A549 (cell line): Measurements from ENCODE around the gene TOMM20. TPM values are rescaled to one million over a fixed set of nuclear protein-coding genes. Genes with fewer than 3 reads are reported as not detected.
A peak's percentile ranks its signal among the peaks of the same experiment; 100 is the strongest.

Source experiments
- ATAC-seq, 2 experiments: fragments of 200-7000 bp in 1 of 2; fragments of >200 bp in 1 of 2; cut with Nextera tagmentation in 1 of 2; cut with Tn5 transposase in 1 of 2; 3 replicates each; pipeline versions ENCODE4 v1.8.0 to v1.9.1; 2018 to 2020; ENCODE audit warnings: mild to moderate bottlenecking in 1 of 2, moderate library complexity in 1 of 2
- CTCF ChIA-PET: fragments of 300-600 bp; sonication (Branson Sonifier 250); formaldehyde crosslinking; extraction: SDS; loops from one replicate; lab custom pipeline; 2021; ENCODE audit warnings: antibody characterized with exemption, inconsistent platforms; lab: Yijun Ruan, JAX
- POLR2A ChIA-PET: fragments of 350-600 bp; formaldehyde crosslinking; extraction: SDS; loops from one replicate; lab custom pipeline; 2021; ENCODE audit warnings: antibody characterized with exemption, inconsistent platforms; lab: Yijun Ruan, JAX
- DNase-seq, 2 experiments: peaks; one replicate each; pipeline versions ENCODE4 v3.0.0 to v3.0.0-alpha.2; 2011 to 2016; ENCODE audit warnings: low read depth in 1 of 2, low spot score in 1 of 2
- FAIRE-seq: peaks from 2 replicates; lab custom pipeline; 2011; peaks lifted over from hg19 to GRCh38; lab: Jason Lieb, UNC
- H3K27ac ChIP-seq, 2 experiments: fragments of >200 bp; sonication (Bioruptor Twin); formaldehyde crosslinking; 3 replicates each; pipeline ENCODE4 v1.5.1; 2016 to 2017
- H3K4me1 ChIP-seq: fragments of >200 bp; sonication (Bioruptor Twin); formaldehyde crosslinking; 3 replicates; pipeline ENCODE4 v1.6.1; 2016
- H3K4me2 ChIP-seq: fragments of >200 bp; sonication (Bioruptor Twin); formaldehyde crosslinking; 3 replicates; pipeline ENCODE4 v1.6.1; 2016
- H3K4me3 ChIP-seq: fragments of >200 bp; sonication (Bioruptor Twin); formaldehyde crosslinking; 3 replicates; pipeline ENCODE4 v1.5.1; 2016
- H3K9me3 ChIP-seq: fragments of >200 bp; sonication (Bioruptor Twin); formaldehyde crosslinking; 3 replicates; pipeline ENCODE4 v1.6.1; 2016
- CBX2 ChIP-seq: fragments of 200-600 bp; sonication (generic); IDR thresholded peaks from 2 replicates; pipeline ENCODE4 v1.6.1; 2016; ENCODE audit warnings: low read depth, mild to moderate bottlenecking, borderline replicate concordance
- CEBPB ChIP-seq, 2 experiments: fragments of >200 bp in 1 of 2; sonication (Bioruptor Twin) in 1 of 2; formaldehyde crosslinking in 1 of 2; IDR thresholded peaks; 2 replicates each; pipeline ENCODE4 v1.6.1; 2012 to 2016
- CHD2 ChIP-seq: fragments of 150-350 bp; IDR thresholded peaks from 2 replicates; pipeline ENCODE4 v1.6.1; 2014; ENCODE audit warnings: low read length; ENCODE audit not compliant: partially characterized antibody
- EP300 ChIP-seq, 2 experiments: fragments of >200 bp; sonication (Bioruptor Twin); formaldehyde crosslinking; IDR thresholded peaks; 2 replicates in 1 of 2; 3 replicates in 1 of 2; pipeline ENCODE4 v1.6.1; 2016 to 2017
- ESRRA ChIP-seq: fragments of 150-350 bp; IDR thresholded peaks from 2 replicates; pipeline ENCODE4 v1.6.1; 2014; ENCODE audit warnings: mild to moderate bottlenecking, low read length, borderline replicate concordance
- FOSB ChIP-seq: fragments of 250-450 bp; sonication (Bioruptor Pico); IDR thresholded peaks from 2 replicates; pipeline ENCODE4 v1.5.0; 2020; ENCODE audit warnings: mild to moderate bottlenecking, moderate library complexity
- FOSL2 ChIP-seq, 2 experiments: fragments of 450-650 bp in 1 of 2; fragments of >200 bp in 1 of 2; sonication (Bioruptor Twin) in 1 of 2; formaldehyde crosslinking; IDR thresholded peaks; 2 replicates each; pipeline versions ENCODE4 v1.5.0 to v1.6.1; 2016 to 2020; ENCODE audit warnings: mild to moderate bottlenecking in 1 of 2, moderate library complexity in 1 of 2
- GATA3 ChIP-seq: IDR thresholded peaks from 2 replicates; pipeline ENCODE4 v1.6.1; 2012; ENCODE audit warnings: borderline replicate concordance
- HOXA7 ChIP-seq: fragments of 250-450 bp; sonication (Bioruptor Pico); IDR thresholded peaks from 2 replicates; pipeline ENCODE4 v1.5.0; 2020; ENCODE audit warnings: mild to moderate bottlenecking, moderate library complexity
- HOXB5 ChIP-seq: fragments of 250-450 bp; sonication (Bioruptor Pico); IDR thresholded peaks from 2 replicates; pipeline ENCODE4 v1.5.0; 2020; ENCODE audit warnings: mild to moderate bottlenecking, moderate library complexity
- KDM1A ChIP-seq: fragments of 200-600 bp; sonication (generic); IDR thresholded peaks from 2 replicates; pipeline ENCODE4 v1.6.1; 2016; ENCODE audit warnings: low read depth, mild to moderate bottlenecking
- MAFK ChIP-seq: fragments of 450-650 bp; IDR thresholded peaks from 2 replicates; pipeline ENCODE4 v1.6.1; 2014; ENCODE audit not compliant: partially characterized antibody
- MAX ChIP-seq: IDR thresholded peaks from 2 replicates; pipeline ENCODE4 v1.6.1; 2012
- MAZ ChIP-seq: fragments of 150-350 bp; IDR thresholded peaks from 2 replicates; pipeline ENCODE4 v1.6.1; 2014; ENCODE audit warnings: antibody characterized with exemption, low read depth, low read length, borderline replicate concordance
- NR3C1 ChIP-seq: fragments of >200 bp; sonication (Bioruptor Twin); formaldehyde crosslinking; IDR thresholded peaks from 3 replicates; pipeline ENCODE4 v1.6.1; 2017
- POLR2AphosphoS2 ChIP-seq: conservative IDR thresholded peaks from 2 replicates; pipeline ENCODE4 v1.6.1; 2012; ENCODE audit warnings: low read length, improper control_type of control experiment, inconsistent platforms
- RCOR1 ChIP-seq: fragments of 150-350 bp; IDR thresholded peaks from 2 replicates; pipeline ENCODE4 v1.6.1; 2014; ENCODE audit warnings: antibody characterized with exemption, low read length, low read depth
- RNF2 ChIP-seq: fragments of 200-600 bp; sonication (generic); IDR thresholded peaks from 2 replicates; pipeline ENCODE4 v1.6.1; 2016; ENCODE audit warnings: low read depth, mild to moderate bottlenecking, antibody characterized with exemption, moderate library complexity, borderline replicate concordance
- TFCP2L1 ChIP-seq: fragments of 250-450 bp; sonication (Bioruptor Pico); IDR thresholded peaks from 2 replicates; pipeline ENCODE4 v1.5.0; 2021; ENCODE audit warnings: mild to moderate bottlenecking
- ZC3H11A ChIP-seq: fragments of 450-650 bp; IDR thresholded peaks from 2 replicates; pipeline ENCODE4 v1.6.1; 2014; ENCODE audit warnings: antibody characterized with exemption, mild to moderate bottlenecking
- ZSCAN20 ChIP-seq: fragments of 250-450 bp; sonication (Bioruptor Pico); IDR thresholded peaks from 2 replicates; pipeline ENCODE4 v1.8.0; 2022; ENCODE audit warnings: mild to moderate bottlenecking, moderate library complexity
- WGBS: methylation state at CpG from one replicate; pipeline ENCODE4 v1.1.6; 2017; ENCODE audit errors: missing lambda C conversion rate; 5-methylcytosine and 5-hydroxymethylcytosine counted together
- polyA plus RNA-seq, 4 experiments: library from polyadenylated mRNA; depleted of rRNA in 3 of 4; stranded (reverse); fragments of >200 nt; fragmentation: RNase III in 1 of 4; extraction: RNeasy Plus Mini Kit Qiagen cat#74134 plus additional on column Dnase treatment in 1 of 4; gene quantifications; 2 replicates in 3 of 4; 3 replicates in 1 of 4; pipeline ENCODE4 v1.2.3, GENCODE V29; 2011 to 2017
- TF ChIP-seq, protein P1 (sequence below): fragments of 250-450 bp; sonication (Bioruptor Pico); IDR thresholded peaks from 2 replicates; pipeline ENCODE4 v1.5.0; 2020; ENCODE audit warnings: low read depth, mild to moderate bottlenecking, moderate library complexity

The TOMM20 gene
- polyA plus RNA-seq, 2 of the 4 experiments (the other 2 are of a cell fraction), result 112 to 122 TPM

- DNase-seq, result no peak
- H3K9me3 ChIP-seq, result no peaks in the 10 kb centered on the region
- TF ChIP-seq MAFK (no peak), ESRRA (no peak), POLR2AphosphoS2 (no peak), HOXA7 (CRISPR knock-in tag) (no peak), NR3C1 (no peak), MAX (no peak), ZSCAN20 (no peak), MAZ (no peak), RCOR1 (no peak), HOXB5 (CRISPR knock-in tag) (no peak), GATA3 (no peak), CHD2 (no peak), CEBPB (IDR thresholded peaks at IDR 0.05) (no peak), ZC3H11A (no peak), TFCP2L1 (no peak)
- TF ChIP-seq, protein P1, sequence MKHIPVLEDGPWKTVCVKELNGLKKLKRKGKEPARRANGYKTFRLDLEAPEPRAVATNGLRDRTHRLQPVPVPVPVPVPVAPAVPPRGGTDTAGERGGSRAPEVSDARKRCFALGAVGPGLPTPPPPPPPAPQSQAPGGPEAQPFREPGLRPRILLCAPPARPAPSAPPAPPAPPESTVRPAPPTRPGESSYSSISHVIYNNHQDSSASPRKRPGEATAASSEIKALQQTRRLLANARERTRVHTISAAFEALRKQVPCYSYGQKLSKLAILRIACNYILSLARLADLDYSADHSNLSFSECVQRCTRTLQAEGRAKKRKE (CRISPR knock-in tag), result no peak
- TF ChIP-seq, all 56 proteins: peak for 0
- no peak overlapping the region for H3K27ac ChIP-seq
- ChIA-PET POLR2A (no interaction called here), CTCF (no interaction called here)
- H3K4me3 ChIP-seq, result no peak overlapping the region
- ATAC-seq (no peak), FAIRE-seq (no peak)
- H3K4me1 ChIP-seq, result peaks cover 5% of the 10 kb centered on the region; the same call in 2 of the 3 replicates
- 88% methylated on average over 7 of the region's 7 CpGs for WGBS
- H3K4me2 ChIP-seq, result no peak overlapping the region
Observed at GRCh38 chr1:235130766-235131270, 2.2 kb upstream of the TOMM20 start.

DNA sequence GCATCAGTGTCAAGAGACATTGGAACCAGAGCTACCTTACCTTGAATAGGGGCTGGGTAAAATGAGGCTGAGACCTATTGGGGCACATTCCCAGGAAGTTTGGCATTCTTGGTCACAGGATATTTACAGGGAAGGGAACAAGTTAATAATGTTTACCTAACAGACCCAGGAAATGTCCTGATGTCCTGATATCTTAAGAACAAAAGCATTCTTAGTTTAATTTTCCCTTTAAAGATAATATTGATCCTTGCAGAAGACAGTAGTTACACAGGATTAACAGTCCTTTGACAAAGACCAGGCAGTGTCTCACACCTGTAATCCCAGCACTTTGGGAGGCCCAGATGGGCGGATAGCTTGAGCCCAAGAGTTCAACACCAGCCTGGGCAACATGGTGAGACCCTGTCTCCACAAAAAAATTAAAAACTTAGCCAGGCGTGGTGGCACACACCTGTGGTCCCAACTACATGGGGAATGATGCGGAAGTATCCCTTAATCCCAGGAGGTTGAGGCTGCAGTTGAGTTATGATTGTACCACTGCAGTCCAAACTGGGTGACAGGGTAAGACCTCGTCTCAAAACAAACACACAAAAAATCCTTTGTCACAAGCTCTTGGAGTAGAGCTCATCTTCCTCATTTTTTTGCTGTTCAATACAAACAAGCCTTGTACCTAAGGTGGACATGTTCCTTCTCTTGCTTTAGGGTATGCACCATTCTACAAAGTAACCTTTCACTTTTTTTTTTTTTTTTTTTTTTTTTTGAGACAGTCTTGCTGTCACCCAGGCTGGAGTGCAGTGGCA is 1.3 kb upstream of the TOMM20 start:
- Histone ChIP-seq H3K4me3 (no peak overlapping the region), H3K4me1 (peaks cover 6% of the 10 kb centered on the region; the same call in 2 of the 3 replicates), H3K27ac (peak overlapping the region in 1 of 2 experiments; percentile 98; a peak in 2 of 6 replicates), H3K4me2 (no peak overlapping the region), H3K9me3 (no peaks in the 10 kb centered on the region)
- no peak for FAIRE-seq
- CTCF ChIA-PET, result interaction anchor here (0.6 to 0.7 kb wide), 2 partner anchors 23 to 287 kb away, joined by 3 to 5 read pairs; no protein-coding TSS in a partner anchor
- POLR2A ChIA-PET, result interaction anchor here (0.8 to 1.5 kb wide), 1 partner anchor 31 kb away, joined by 3 to 5 read pairs; the partner anchor contains the start of gene RBM34
- WGBS, result 86% methylated on average over 4 of the region's 4 CpGs
- no peak for ATAC-seq
- TF ChIP-seq KDM1A, result no peak
- TF ChIP-seq EP300 (IDR thresholded peaks at IDR 0.05), result no peak
- no peak for TF ChIP-seq CBX2
- no peak for DNase-seq

DNA sequence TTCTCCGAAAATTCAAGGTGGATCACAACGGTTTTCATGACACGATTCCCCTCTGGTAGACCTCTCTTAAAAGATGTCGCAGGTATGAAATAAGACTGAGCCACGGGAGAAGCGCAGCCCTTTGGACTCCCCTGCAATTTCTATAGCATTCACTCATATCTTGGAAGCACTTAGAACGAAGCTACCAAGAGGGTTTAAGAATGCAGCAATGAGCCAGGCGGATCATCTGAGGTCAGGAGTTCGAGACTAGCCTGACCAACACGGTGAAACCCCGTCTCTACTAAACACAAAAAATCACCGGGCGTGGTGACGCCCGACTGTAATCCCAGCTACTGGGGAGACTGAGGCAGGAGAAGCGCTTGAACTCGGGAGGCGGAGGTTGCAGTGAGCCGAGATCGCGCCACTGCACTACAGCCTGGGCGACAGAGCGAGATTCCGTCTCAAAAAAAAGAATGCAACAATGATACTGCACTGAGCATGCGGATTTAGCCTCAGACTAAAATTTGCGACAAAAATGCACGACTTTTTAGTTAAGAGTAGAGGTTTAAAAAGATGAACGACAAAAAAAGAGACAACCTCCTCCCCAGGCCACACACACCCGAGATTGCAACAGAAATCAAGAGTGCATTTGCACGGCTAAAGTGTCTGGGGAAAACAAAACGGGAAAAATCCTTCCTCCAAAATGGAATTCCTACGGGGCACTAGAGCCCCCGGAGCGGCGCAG is 743 bp downstream of the TOMM20 start:
- Histone ChIP-seq H3K4me1 (peaks cover 14% of the 10 kb centered on the region; the same call in 2 of the 3 replicates), H3K9me3 (no peaks in the 10 kb centered on the region), H3K4me2 (peak overlapping the region; percentile 80), H3K4me3 (peak overlapping the region; percentile 82), H3K27ac (peak overlapping the region; percentile 91 to 98)
- ChIA-PET POLR2A (interaction anchor here (0.5 to 1.5 kb wide), 4 partner anchors 18 to 1010 kb away, joined by 3 to 5 read pairs (median 4); partner anchors contain the start of gene RBM34), CTCF (interaction anchor here (0.6 to 1.2 kb wide), 6 partner anchors 8 to 646 kb away, joined by 3 read pairs; no protein-coding TSS in a partner anchor)
- TF ChIP-seq ZC3H11A, result no peak
- no peak for TF ChIP-seq ZSCAN20
- no peak for TF ChIP-seq FOSB (CRISPR knock-in tag)
- no peak for TF ChIP-seq MAZ
- no peak for TF ChIP-seq FOSL2 (IDR thresholded peaks at IDR 0.05)
- no peak for TF ChIP-seq FOSL2 (CRISPR knock-in tag; IDR thresholded peaks at IDR 0.05)
- TF ChIP-seq ESRRA, result no peak
- no peak for TF ChIP-seq RNF2
- FAIRE-seq, result no peak
- under 1% methylated on average over 35 of the region's 35 CpGs for WGBS
- peak in 1 of 2 experiments; percentile 15; a peak in 2 of 6 replicates for ATAC-seq
- DNase-seq, result no peak
